Endothelial cell of hepatic sinusoid (primary cell): Measurements from ENCODE around the gene PIGN.

Experiments
- in situ Hi-C: cut with HindIII; loops from 2 replicates; pipeline ENCODE4 v1.10.0; 2017; ENCODE audit warnings: low sequenced_read_pairs

Gene PIGN

GRCh38 chr18:62024983-62025382, 161.9 kb downstream of the PIGN start:
- in situ Hi-C loops, result no loop called here

- in situ Hi-C loops, result no loop called here
These were observed 163.3 kb downstream of the PIGN start for GRCh38 chr18:62023536-62023935.

GRCh38 chr18:62018759-62019041, 168.2 kb downstream of the PIGN start:
- in situ Hi-C loops, result loop anchor here (5.0 kb wide), 1 partner anchor 64 kb away; no protein-coding TSS in a partner anchor

GRCh38 chr18:62018034-62018758, 168.7 kb downstream of the PIGN start:
- in situ Hi-C loops, result loop anchor here (5.0 kb wide), 1 partner anchor 64 kb away; no protein-coding TSS in a partner anchor

GRCh38 chr18:62017618-62018017, 169.2 kb downstream of the PIGN start:
- in situ Hi-C loops, result loop anchor here (5.0 kb wide), 1 partner anchor 65 kb away; no protein-coding TSS in a partner anchor

- in situ Hi-C loops, result no loop called here
These were observed 175.4 kb downstream of the PIGN start for GRCh38 chr18:62011416-62011815.

- in situ Hi-C loops, result no loop called here
These were observed 177.3 kb downstream of the PIGN start for GRCh38 chr18:62009521-62009920.

GRCh38 chr18:62001396-62001795, 185.5 kb downstream of the PIGN start:
- in situ Hi-C loops, result no loop called here

GRCh38 chr18:61998957-61999356, 187.9 kb downstream of the PIGN start:
- in situ Hi-C loops, result no loop called here

- in situ Hi-C loops, result no loop called here
These were observed 188.5 kb downstream of the PIGN start for GRCh38 chr18:61998335-61998734.

DNA sequence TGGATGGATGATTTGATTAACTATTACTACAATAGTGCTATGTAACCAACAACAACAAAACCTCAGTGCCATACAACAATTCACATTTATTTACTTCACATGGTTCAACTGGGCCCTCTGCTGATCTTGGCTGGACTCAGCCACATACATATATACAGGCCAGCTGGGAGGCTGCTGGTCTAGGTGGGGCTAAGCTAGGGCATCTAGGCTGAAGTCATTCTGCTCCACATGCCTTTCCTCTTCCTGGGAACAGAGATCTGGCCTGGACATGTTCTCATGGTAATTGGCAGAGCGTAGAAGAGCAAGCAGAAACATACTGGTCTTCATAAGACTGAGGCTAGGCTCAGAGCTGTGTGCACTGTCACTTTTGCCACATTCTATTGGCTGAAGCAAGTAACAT, 191.2 kb downstream of the PIGN start:
- in situ Hi-C loops, result no loop called here

DNA sequence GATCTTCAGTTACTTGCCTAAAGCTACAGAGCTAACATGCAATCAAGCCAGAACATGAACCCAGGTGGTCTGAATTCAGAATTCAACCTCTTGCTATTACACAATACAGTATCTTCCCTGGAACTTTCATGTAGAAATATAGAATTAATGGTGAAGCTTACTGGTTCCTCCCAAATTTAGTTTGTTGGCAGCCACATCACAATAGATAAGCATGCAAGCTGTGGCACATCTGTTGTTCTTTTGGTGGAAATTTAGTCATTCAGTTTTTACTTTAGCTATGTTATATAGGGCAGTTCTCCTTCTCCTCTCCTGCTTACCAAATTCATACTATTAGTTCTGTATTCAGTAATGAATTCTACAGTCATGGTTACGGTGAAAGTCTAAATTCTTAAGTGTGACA, 193.0 kb downstream of the PIGN start:
- in situ Hi-C loops, result no loop called here

GRCh38 chr18:61992923-61993322, 193.9 kb downstream of the PIGN start:
- in situ Hi-C loops, result no loop called here

DNA sequence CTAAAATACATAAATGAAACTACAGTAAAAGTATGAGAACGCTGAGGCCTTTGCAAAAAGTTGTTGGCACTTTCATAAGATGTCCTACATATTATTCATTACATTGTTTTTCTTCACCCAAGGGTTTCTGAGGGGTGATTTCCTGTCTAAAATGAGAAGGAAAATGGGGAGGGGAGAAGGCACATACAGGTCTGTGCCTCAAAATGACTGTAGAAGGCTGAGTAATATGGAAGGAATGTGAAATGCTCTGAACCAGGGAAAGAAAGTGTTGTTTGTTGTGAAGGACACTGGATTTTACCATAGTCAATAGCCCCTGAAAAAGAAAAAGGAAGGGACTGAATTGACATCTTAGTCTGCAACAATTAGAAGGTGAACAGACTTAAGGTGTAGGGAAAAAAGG, 194.6 kb downstream of the PIGN start:
- in situ Hi-C loops, result no loop called here

DNA sequence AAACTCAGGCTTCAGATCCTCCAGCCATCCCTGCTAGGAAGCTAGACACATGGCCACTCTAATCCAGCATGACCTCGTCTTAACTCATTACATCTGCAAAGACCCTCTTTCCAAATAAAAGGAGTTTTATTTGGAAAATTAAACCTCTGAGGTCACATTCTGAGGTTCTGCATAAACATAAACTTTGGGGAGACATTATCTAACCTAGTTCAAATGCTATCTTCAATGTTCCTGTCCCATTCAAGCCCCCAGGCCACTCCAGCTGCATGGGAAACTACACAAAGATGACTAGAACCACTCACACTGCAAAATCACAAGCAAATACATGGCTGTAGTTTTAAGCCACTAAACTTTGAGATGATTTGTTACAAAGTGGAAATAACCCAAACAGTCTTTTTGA, 195.0 kb downstream of the PIGN start:
- in situ Hi-C loops, result no loop called here

DNA sequence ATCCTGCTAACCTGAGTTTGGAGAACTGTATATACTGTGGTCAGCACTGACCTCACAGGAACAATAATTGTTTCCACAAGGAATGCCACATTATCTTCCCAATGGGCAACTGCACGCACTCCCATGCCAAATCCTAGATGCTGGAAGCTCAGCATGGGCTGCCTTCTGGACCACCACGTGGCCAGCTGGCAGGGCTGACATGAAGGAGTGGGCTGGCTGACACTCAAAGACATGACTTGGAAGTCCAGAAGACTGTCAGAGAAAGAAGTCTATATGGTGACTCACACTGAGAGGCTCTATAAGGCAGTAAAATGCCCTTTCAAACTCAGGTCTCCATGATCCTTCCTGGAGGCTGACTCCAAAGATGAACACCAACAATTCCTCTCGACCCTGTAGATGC, 195.7 kb downstream of the PIGN start:
- in situ Hi-C loops, result no loop called here
